K562 (cell line): ENCODE results near the gene SLC7A10. TPM values are rescaled to one million over a fixed set of nuclear protein-coding genes. Genes with fewer than 3 reads are reported as not detected.
A peak's percentile ranks its signal among the peaks of the same experiment; 100 is the strongest.

Experiments
- ATAC-seq: fragments of 200-7000 bp; cut with Tn5 transposase; 3 replicates; pipeline ENCODE4 v1.9.1; 2020; ENCODE audit warnings: moderate library complexity
- BruUV-seq: library from RNA; stranded (reverse); fragments of 400-500 nt; replicated peaks from 2 replicates; lab custom pipeline; 2021; lab: Mats Ljungman, UMichigan
- CTCF ChIA-PET: fragments of 300-600 bp; formaldehyde crosslinking; extraction: SDS; loops from one replicate; lab custom pipeline; 2021; ENCODE audit warnings: low intra/inter-chr PET ratio; lab: Yijun Ruan, JAX
- POLR2A ChIA-PET: fragments of 300-600, 350-650 bp; sonication (Branson Sonifier 250); formaldehyde crosslinking; extraction: SDS; loops from one replicate; lab custom pipeline; 2021; ENCODE audit warnings: antibody characterized with exemption, inconsistent platforms; lab: Yijun Ruan, JAX
- DNase-seq, 4 experiments: peaks; one replicate each; pipeline versions ENCODE4 v3.0.0 to v3.0.0-alpha.2; 2011 to 2018; ENCODE audit warnings: low spot score in 3 of 4, mixed read lengths in 3 of 4; ENCODE audit errors: extremely low read depth in 1 of 4
- FAIRE-seq: peaks from 2 replicates; lab custom pipeline; 2011; peaks lifted over from hg19 to GRCh38; lab: Jason Lieb, UNC
- H2AFZ ChIP-seq: 2 replicates; pipeline ENCODE4 v1.6.0; 2011; ENCODE audit warnings: low read depth, low read length, control low read depth, inconsistent platforms
- H3K27ac ChIP-seq: fragments of 200-600 bp; 3 replicates; pipeline ENCODE4 v1.8.0; 2011; ENCODE audit warnings: low read depth, mild to moderate bottlenecking, control low read depth, inconsistent platforms, low read length, moderate library complexity, mixed read lengths; ENCODE audit errors: extremely low read depth
- H3K27me3 ChIP-seq, 2 experiments: fragments of 300-600 bp in 1 of 2; 2 replicates in 1 of 2; 3 replicates in 1 of 2; pipeline versions ENCODE4 v1.6.0 to v1.8.0; 2011; ENCODE audit warnings: inconsistent platforms in 2 of 2, low read length in 2 of 2, mild to moderate bottlenecking in 1 of 2, mixed read lengths in 1 of 2, moderate library complexity in 1 of 2; ENCODE audit not compliant: control insufficient read depth in 2 of 2, insufficient read depth in 2 of 2
- H3K36me3 ChIP-seq: fragments of 300-600 bp; 3 replicates; pipeline ENCODE4 v1.8.0; 2011; ENCODE audit warnings: mild to moderate bottlenecking, low read length, inconsistent platforms; ENCODE audit not compliant: control insufficient read depth, insufficient read depth
- H3K4me1 ChIP-seq, 2 experiments: fragments of 200-600 bp in 1 of 2; replicated peaks in 1 of 2; 2 replicates in 1 of 2; 3 replicates in 1 of 2; pipeline versions ENCODE4 v1.5.1 to v1.8.0; 2011; ENCODE audit warnings: inconsistent platforms in 2 of 2, low read length in 2 of 2, mild to moderate bottlenecking in 1 of 2, mixed read lengths in 1 of 2, moderate library complexity in 1 of 2; ENCODE audit not compliant: control insufficient read depth in 2 of 2, insufficient read depth in 2 of 2
- H3K4me2 ChIP-seq: 2 replicates; pipeline ENCODE4 v1.6.1; 2011; ENCODE audit warnings: low read length, control low read depth, inconsistent platforms, mixed read lengths; ENCODE audit not compliant: insufficient read depth
- H3K4me3 ChIP-seq: fragments of 200-600 bp; sonication (generic), shearing (Covaris generic); 2 replicates; pipeline ENCODE4 v1.5.1; 2016; ENCODE audit warnings: control low read depth, inconsistent platforms
- H3K79me2 ChIP-seq: fragments of 200-600 bp; 3 replicates; pipeline ENCODE4 v1.8.0; 2011; ENCODE audit warnings: low read length, inconsistent platforms; ENCODE audit not compliant: control insufficient read depth, insufficient read depth
- H3K9ac ChIP-seq, 2 experiments: 2 replicates each; pipeline versions ENCODE4 v1.6.0 to v1.6.1; 2011; ENCODE audit warnings: low read depth in 2 of 2, low read length in 2 of 2, control low read depth in 1 of 2, inconsistent platforms in 1 of 2, mild to moderate bottlenecking in 1 of 2, mixed read lengths in 1 of 2; ENCODE audit not compliant: insufficient read depth in 1 of 2
- H3K9me1 ChIP-seq: one replicate; pipeline ENCODE4 v1.6.0; 2011; ENCODE audit warnings: inconsistent platforms, mild to moderate bottlenecking, low read length, moderate library complexity; ENCODE audit not compliant: control insufficient read depth, insufficient read depth
- H3K9me3 ChIP-seq: replicated peaks from 2 replicates; pipeline ENCODE4 v1.5.1; 2011; ENCODE audit warnings: low read depth, low read length, inconsistent platforms; ENCODE audit not compliant: control insufficient read depth, insufficient read depth
- H4K20me1 ChIP-seq: replicated peaks from 2 replicates; pipeline ENCODE4 v1.6.1; 2011; ENCODE audit warnings: low read length, inconsistent platforms, mixed read lengths; ENCODE audit not compliant: control insufficient read depth, insufficient read depth
- DDX20 ChIP-seq: fragments of 450-650 bp; IDR thresholded peaks from 2 replicates; pipeline ENCODE4 v1.6.1; 2016; ENCODE audit warnings: missing genetic modification characterization, low read depth, mild to moderate bottlenecking, missing compliant biosample characterization, moderate library complexity
- EHMT2 ChIP-seq: fragments of 450-650 bp; IDR thresholded peaks from 2 replicates; pipeline ENCODE4 v1.6.1; 2018; ENCODE audit warnings: antibody characterized with exemption
- PTRF ChIP-seq: fragments of 450-650 bp; IDR thresholded peaks from 2 replicates; pipeline ENCODE4 v1.6.1; 2016; ENCODE audit warnings: mild to moderate bottlenecking, missing genetic modification characterization, missing compliant biosample characterization
- TRIM24 ChIP-seq, 2 experiments: fragments of 450-650 bp; IDR thresholded peaks; 2 replicates each; pipeline ENCODE4 v1.6.1; 2016
- ZBTB7A ChIP-seq: IDR thresholded peaks from 2 replicates; pipeline ENCODE4 v1.6.1; 2011; ENCODE audit warnings: low read depth, mild to moderate bottlenecking, low read length, moderate library complexity, borderline replicate concordance; ENCODE audit not compliant: control insufficient read depth
- ZNF384 ChIP-seq: IDR thresholded peaks from 2 replicates; pipeline ENCODE4 v1.6.1; 2012; ENCODE audit warnings: low read depth, low read length, improper control_type of control experiment
- WGBS: fragments of 100-300 bp; shearing (Covaris generic); methylation state at CpG from one replicate; pipeline ENCODE4 v1.1.6; 2016; ENCODE audit warnings: low coverage, mixed read lengths; ENCODE audit not compliant: insufficient coverage; ENCODE audit errors: missing lambda C conversion rate; 5-methylcytosine and 5-hydroxymethylcytosine counted together
- in situ Hi-C: fragments of 300-500 bp; cut with MboI; formaldehyde crosslinking; loops from 4 replicates; pipeline ENCODE4 v1.15.0; 2018; ENCODE audit warnings: inconsistent platforms, mixed read lengths
- intact Hi-C: fragments of 100-400 bp; cut with micrococcal nuclease; formaldehyde crosslinking; loops from 2 replicates; pipeline ENCODE4 v1.14.2; 2022
- polyA plus RNA-seq, 8 experiments: library from polyadenylated mRNA; depleted of rRNA in 4 of 8; stranded (reverse) in 5 of 8; unstranded in 3 of 8; fragments of >200 nt; fragmentation: Nextera tagmentation in 2 of 8; fragmentation: Illumina TruSeq in 1 of 8; extraction: Ambion mirVana in 2 of 8; extraction: Trizol in 1 of 8; gene quantifications; 2 replicates each; pipeline versions ENCODE4 v1.2.1 to v1.2.3, GENCODE V29; 2011 to 2014; ENCODE audit warnings: inconsistent platforms in 1 of 8, missing spikeins in 1 of 8
- total RNA-seq, 7 experiments: library from RNA; depleted of rRNA in 6 of 7; stranded (reverse); fragments of >200 nt in 6 of 7; fragmentation: Illumina TruSeq in 2 of 7; extraction: Trizol in 2 of 7; gene quantifications; 2 replicates each; pipeline versions ENCODE4 v1.2.1 to v1.2.3, GENCODE V29; 2011 to 2021; ENCODE audit warnings: low replicate concordance in 1 of 7
- TF ChIP-seq, protein P1 (sequence below), 3 experiments: IDR thresholded peaks in 2 of 3; conservative IDR thresholded peaks in 1 of 3; 2 replicates each; pipeline ENCODE4 v1.5.1; 2011 to 2012; ENCODE audit warnings: low read length in 3 of 3, mild to moderate bottlenecking in 3 of 3, control low read depth in 2 of 3, improper control_type of control experiment in 1 of 3, inconsistent platforms in 1 of 3, low read depth in 1 of 3, mixed read lengths in 1 of 3, moderate library complexity in 1 of 3; ENCODE audit not compliant: insufficient read depth in 2 of 3

The SLC7A10 gene
- total and polyA plus RNA-seq, 9 of the 15 experiments (the other 6 are each of a cell fraction or from before 2014, with no cell fraction given), result 0.07 TPM; not detected in 8

DNA sequence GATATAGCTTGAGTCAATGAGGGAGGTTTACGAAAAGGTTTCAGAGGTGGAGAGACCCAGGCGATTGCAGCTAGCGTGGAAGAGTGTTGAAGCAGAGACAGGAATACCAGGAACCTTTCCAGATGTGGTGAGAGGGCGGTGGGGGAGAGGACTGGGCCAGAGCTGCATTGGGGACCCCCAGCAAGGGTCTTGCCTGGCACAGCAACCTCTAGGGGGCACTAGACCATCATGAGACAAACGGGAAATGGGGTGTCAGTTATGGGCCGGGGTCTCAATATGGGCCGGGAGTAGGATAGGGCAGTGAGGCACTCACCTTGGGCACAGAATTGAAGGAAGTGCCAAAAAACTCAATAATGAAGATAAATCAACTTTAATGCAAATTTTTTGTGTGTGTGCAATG, 33.6 kb downstream of the SLC7A10 start:
- in situ Hi-C loops (no loop called here), intact Hi-C loops (no loop called here)
- no peak overlapping the region for H3K4me2 ChIP-seq
- peaks cover 0 to 31% of the 10 kb centered on the region in 2 experiments; a peak in 4 of 5 replicates for H3K27me3 ChIP-seq
- no peak overlapping the region for H3K9ac ChIP-seq
- DNase-seq (no peak), ATAC-seq (no peak), FAIRE-seq (no peak)
- no peaks in the 10 kb centered on the region; a peak in 2 of 5 replicates for H3K4me1 ChIP-seq
- POLR2A ChIA-PET, result interaction anchor here (0.6 to 1.0 kb wide), 2 partner anchors 16 to 500 kb away, joined by 3 to 4 read pairs; partner anchors contain the start of gene NUDT19
- H2AFZ ChIP-seq, result no peak overlapping the region
- CTCF ChIA-PET, result no interaction called here
- no peak overlapping the region for H3K4me3 ChIP-seq
- H3K27ac ChIP-seq, result no peak overlapping the region
- H3K36me3 ChIP-seq, result no peaks in the 10 kb centered on the region
- TF ChIP-seq ZBTB7A (peak; percentile 88), TRIM24 (IDR thresholded peaks at IDR 0.05) (no peak), EHMT2 (peak; percentile 64; the same call in 1 of the 2 replicates), DDX20 (tag) (no peak), PTRF (tag) (no peak), ZNF384 (no peak)
- TF ChIP-seq, protein P1, sequence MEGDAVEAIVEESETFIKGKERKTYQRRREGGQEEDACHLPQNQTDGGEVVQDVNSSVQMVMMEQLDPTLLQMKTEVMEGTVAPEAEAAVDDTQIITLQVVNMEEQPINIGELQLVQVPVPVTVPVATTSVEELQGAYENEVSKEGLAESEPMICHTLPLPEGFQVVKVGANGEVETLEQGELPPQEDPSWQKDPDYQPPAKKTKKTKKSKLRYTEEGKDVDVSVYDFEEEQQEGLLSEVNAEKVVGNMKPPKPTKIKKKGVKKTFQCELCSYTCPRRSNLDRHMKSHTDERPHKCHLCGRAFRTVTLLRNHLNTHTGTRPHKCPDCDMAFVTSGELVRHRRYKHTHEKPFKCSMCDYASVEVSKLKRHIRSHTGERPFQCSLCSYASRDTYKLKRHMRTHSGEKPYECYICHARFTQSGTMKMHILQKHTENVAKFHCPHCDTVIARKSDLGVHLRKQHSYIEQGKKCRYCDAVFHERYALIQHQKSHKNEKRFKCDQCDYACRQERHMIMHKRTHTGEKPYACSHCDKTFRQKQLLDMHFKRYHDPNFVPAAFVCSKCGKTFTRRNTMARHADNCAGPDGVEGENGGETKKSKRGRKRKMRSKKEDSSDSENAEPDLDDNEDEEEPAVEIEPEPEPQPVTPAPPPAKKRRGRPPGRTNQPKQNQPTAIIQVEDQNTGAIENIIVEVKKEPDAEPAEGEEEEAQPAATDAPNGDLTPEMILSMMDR (IDR thresholded peaks at IDR 0.05 in 2 of 3, conservative IDR thresholded peaks at IDR 0.05 in 1 of 3; ENCODE audit: insufficient read depth in 2 of 3, low read depth in 1 of 3, low read length in 3 of 3), result peak; percentile 11 to 44 (median 42); a peak in 3 of 6 replicates
- no peaks in the 10 kb centered on the region for H3K9me1 ChIP-seq
- H4K20me1 ChIP-seq, result no peaks in the 10 kb centered on the region
- 13% methylated on average over 7 of the region's 7 CpGs for WGBS
- no TSS peak for BruUV-seq
- no peaks in the 10 kb centered on the region for H3K9me3 ChIP-seq
- H3K79me2 ChIP-seq, result no peaks in the 10 kb centered on the region
